ENCODE measurements around the gene PLOD2.

- TF ChIP-seq CTCF (IDR thresholded peaks at IDR 0.05; ENCODE audit: insufficient read depth, low read depth, low read length), result no peak
- no peak for TF ChIP-seq EZH2 (IDR thresholded peaks at IDR 0.05; ENCODE audit: insufficient read depth, low read length)
Measured at GRCh38 chr3:146181216-146181615, 20.2 kb upstream of the PLOD2 start.

Measured in astrocyte (in vitro differentiated cells and primary cell).